GM12878 (cell line): Measurements from ENCODE around the gene RYR2. TPM values are rescaled to one million over a fixed set of nuclear protein-coding genes. Genes with fewer than 3 reads are reported as not detected.

Experiments
- ATAC-seq: fragments of 200-7000 bp; cut with Tn5 transposase; 3 replicates; pipeline ENCODE4 v1.9.1; 2020; ENCODE audit warnings: mild to moderate bottlenecking, moderate library complexity
- BruUV-seq: library from RNA; stranded (reverse); fragments of 400-500 nt; replicated peaks from 2 replicates; lab custom pipeline; 2021; lab: Mats Ljungman, UMichigan
- CTCF ChIA-PET: fragments of 300-600 bp; sonication (Branson Sonifier 250); formaldehyde crosslinking; extraction: SDS; loops from one replicate; lab custom pipeline; 2021; ENCODE audit warnings: inconsistent platforms; lab: Yijun Ruan, JAX
- POLR2A ChIA-PET: fragments of 350-600 bp; formaldehyde crosslinking; extraction: SDS; loops from one replicate; lab custom pipeline; 2021; ENCODE audit warnings: inconsistent platforms; lab: Charles Lee
- RAD21 ChIA-PET: fragments of 300-600 bp; sonication (Branson Sonifier 250); formaldehyde crosslinking; loops from one replicate; lab custom pipeline; 2023; ENCODE audit warnings: antibody characterized with exemption; ENCODE audit not compliant: unreplicated experiment; lab: Charles Lee
- SMC1A ChIA-PET: fragments of 300-600 bp; sonication (Branson Sonifier 250); formaldehyde crosslinking; loops from one replicate; lab custom pipeline; 2023; ENCODE audit not compliant: unreplicated experiment, uncharacterized antibody; lab: Charles Lee
- DNase-seq: peaks from one replicate; pipeline ENCODE4 v3.0.0-alpha.2; 2011; ENCODE audit warnings: low read depth, low spot score
- FAIRE-seq: peaks from 3 replicates; lab custom pipeline; 2011; peaks lifted over from hg19 to GRCh38; lab: Jason Lieb, UNC
- H2AFZ ChIP-seq: 2 replicates; pipeline ENCODE4 v1.6.0; 2011; ENCODE audit warnings: low read depth, low read length, control low read depth; ENCODE audit not compliant: control insufficient read depth
- H3K27ac ChIP-seq: 2 replicates; pipeline ENCODE4 v1.5.1; 2011; ENCODE audit warnings: control low read depth; ENCODE audit not compliant: control insufficient read depth, insufficient read depth
- H3K27me3 ChIP-seq, 2 experiments: replicated peaks in 1 of 2; 2 replicates each; pipeline versions ENCODE4 v1.6.0 to v1.6.1; 2011; ENCODE audit warnings: low read length in 1 of 2; ENCODE audit not compliant: control insufficient read depth in 2 of 2, insufficient read depth in 2 of 2
- H3K36me3 ChIP-seq, 2 experiments: 2 replicates each; pipeline ENCODE4 v1.5.1; 2011; ENCODE audit warnings: low read length in 1 of 2; ENCODE audit not compliant: control insufficient read depth in 2 of 2, insufficient read depth in 2 of 2
- H3K4me1 ChIP-seq: 2 replicates; pipeline ENCODE4 v1.6.1; 2011; ENCODE audit warnings: mild to moderate bottlenecking, low read length, moderate library complexity, mixed read lengths; ENCODE audit not compliant: control insufficient read depth, insufficient read depth
- H3K4me2 ChIP-seq: 2 replicates; pipeline ENCODE4 v1.6.0; 2011; ENCODE audit warnings: control low read depth; ENCODE audit not compliant: control insufficient read depth, insufficient read depth
- H3K4me3 ChIP-seq: fragments of 200-600 bp; sonication (generic); 2 replicates; pipeline ENCODE4 v1.5.1; 2016
- H3K79me2 ChIP-seq: 2 replicates; pipeline ENCODE4 v1.6.0; 2011; ENCODE audit warnings: low read length; ENCODE audit not compliant: control insufficient read depth, insufficient read depth
- H3K9ac ChIP-seq: 2 replicates; pipeline ENCODE4 v1.8.0; 2011; ENCODE audit warnings: low read length, control low read depth, mixed read lengths; ENCODE audit not compliant: control insufficient read depth, insufficient read depth
- H3K9me3 ChIP-seq: replicated peaks from 3 replicates; pipeline ENCODE4 v1.5.1; 2011; ENCODE audit warnings: mild to moderate bottlenecking, low read length; ENCODE audit not compliant: control insufficient read depth, insufficient read depth
- H4K20me1 ChIP-seq: 2 replicates; pipeline ENCODE4 v1.6.0; 2011; ENCODE audit not compliant: control insufficient read depth, insufficient read depth
- BCL11A ChIP-seq: IDR thresholded peaks from 2 replicates; pipeline ENCODE4 v1.6.1; 2011; ENCODE audit warnings: low read depth, low read length
- CBX5 ChIP-seq: sonication (generic); IDR thresholded peaks from 2 replicates; pipeline ENCODE4 v1.6.1; 2016; ENCODE audit warnings: low read depth, moderate library complexity, mild to moderate bottlenecking, inconsistent platforms
- ETV6 ChIP-seq, 2 experiments: fragments of 450-650 bp in 1 of 2; IDR thresholded peaks in 1 of 2; conservative IDR thresholded peaks in 1 of 2; 2 replicates each; pipeline ENCODE4 v1.6.1; 2014; ENCODE audit warnings: antibody characterized with exemption in 1 of 2, borderline replicate concordance in 1 of 2, low read depth in 1 of 2, mild to moderate bottlenecking in 1 of 2, moderate library complexity in 1 of 2
- IKZF2 ChIP-seq, 2 experiments: fragments of 450-650 bp; IDR thresholded peaks; 2 replicates each; pipeline ENCODE4 v1.6.1; 2017; ENCODE audit warnings: mild to moderate bottlenecking in 2 of 2, moderate library complexity in 2 of 2
- NR2C1 ChIP-seq: fragments of 450-650 bp; IDR thresholded peaks from 2 replicates; pipeline ENCODE4 v1.6.1; 2017; ENCODE audit warnings: antibody characterized with exemption, mild to moderate bottlenecking, moderate library complexity
- PAX5 ChIP-seq: IDR thresholded peaks from 2 replicates; pipeline ENCODE4 v1.6.1; 2011; ENCODE audit warnings: low read depth, low read length, borderline replicate concordance
- SIX5 ChIP-seq: IDR thresholded peaks from 2 replicates; pipeline ENCODE4 v1.6.1; 2011; ENCODE audit warnings: mild to moderate bottlenecking, low read depth, low read length, moderate library complexity; ENCODE audit not compliant: severe bottlenecking
- TBL1XR1 ChIP-seq: IDR thresholded peaks from 2 replicates; pipeline ENCODE4 v1.6.1; 2012; ENCODE audit warnings: low read depth, low read length, improper control_type of control experiment
- TCF7 ChIP-seq: IDR thresholded peaks from 2 replicates; pipeline ENCODE4 v1.6.1; 2014; ENCODE audit warnings: antibody characterized with exemption, borderline replicate concordance
- ZBTB4 ChIP-seq: fragments of 450-650 bp; formaldehyde crosslinking; IDR thresholded peaks from 2 replicates; pipeline ENCODE4 v1.4.0; 2022; ENCODE audit warnings: mild to moderate bottlenecking, moderate library complexity
- ZNF622 ChIP-seq: fragments of 450-650 bp; IDR thresholded peaks from 2 replicates; pipeline ENCODE4 v1.6.1; 2017; ENCODE audit warnings: mild to moderate bottlenecking, inconsistent platforms
- WGBS: methylation state at CpG from one replicate; pipeline ENCODE4 v1.1.6; 2016; ENCODE audit warnings: low lambda C conversion rate; ENCODE audit not compliant: insufficient replicate concordance, insufficient coverage; ENCODE audit errors: missing lambda C conversion rate; 5-methylcytosine and 5-hydroxymethylcytosine counted together
- in situ Hi-C: fragments of 300-500 bp; cut with MboI; formaldehyde crosslinking; loops from 9 replicates; pipeline ENCODE4 v1.14.3; 2018; ENCODE audit warnings: mixed read lengths
- intact Hi-C: fragments of 100-400 bp; cut with micrococcal nuclease; formaldehyde crosslinking; loops from one replicate; pipeline ENCODE4 v1.14.2; 2022; ENCODE audit not compliant: unreplicated experiment
- polyA plus RNA-seq, 11 experiments: library from polyadenylated mRNA; depleted of rRNA in 4 of 11; unstranded in 6 of 11; stranded (reverse) in 5 of 11; fragments of >200 nt; fragmentation: Nextera tagmentation in 4 of 11; fragmentation: Illumina TruSeq in 1 of 11; extraction: Ambion mirVana in 4 of 11; extraction: Trizol in 1 of 11; gene quantifications; 1 replicate in 1 of 11; 2 replicates in 10 of 11; pipeline versions ENCODE4 v1.2.1 to v1.2.3, GENCODE V29; 2011 to 2016; ENCODE audit warnings: inconsistent platforms in 2 of 11, missing spikeins in 2 of 11, low read depth in 1 of 11
- total RNA-seq, 4 experiments: library from RNA; depleted of rRNA in 3 of 4; stranded (reverse); fragments of >200 nt in 3 of 4; fragmentation: Illumina TruSeq in 1 of 4; extraction: Trizol in 1 of 4; gene quantifications; 2 replicates each; pipeline versions ENCODE4 v1.2.1 to v1.2.3, GENCODE V29; 2013 to 2021
- TF ChIP-seq, protein P1 (sequence below): IDR thresholded peaks from 2 replicates; pipeline ENCODE4 v1.6.1; 2011; ENCODE audit warnings: low read depth, mild to moderate bottlenecking, low read length, moderate library complexity, borderline replicate concordance; ENCODE audit errors: extremely low read depth

Gene RYR2
- total and polyA plus RNA-seq, 10 of the 15 experiments (the other 5 are each of a cell fraction or from before 2014, with no cell fraction given) = 0.01 to 0.04 TPM; not detected in 8

DNA sequence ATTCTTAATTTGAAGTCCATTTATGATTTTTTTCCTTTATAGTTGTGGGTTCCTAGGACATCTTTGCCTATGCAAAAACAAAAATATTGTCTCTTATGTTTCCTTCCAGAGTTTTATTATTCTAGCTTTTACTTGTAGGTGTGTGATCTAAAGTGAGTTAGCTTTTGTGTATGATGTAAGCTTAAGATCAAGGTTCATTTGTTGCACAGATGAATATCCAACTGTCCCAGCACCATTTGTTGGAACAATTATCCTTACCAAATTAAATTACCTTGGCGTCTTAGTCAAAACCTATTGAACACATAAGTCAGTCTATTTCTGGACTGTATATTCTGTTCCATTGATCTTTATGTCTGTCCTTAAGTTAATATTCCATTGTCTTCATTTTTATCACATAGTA, 511.1 kb downstream of the RYR2 start:
- no peak overlapping the region for H3K4me2 ChIP-seq
- ChIA-PET CTCF (interaction anchor here (1.0 kb wide), 1 partner anchor 9 kb away, joined by 3 read pairs; no protein-coding TSS in a partner anchor), POLR2A (no interaction called here), RAD21 (no interaction called here), SMC1A (no interaction called here)
- WGBS = 0% methylated on average over 1 of the region's 1 CpG
- in situ Hi-C loops (no loop called here), intact Hi-C loops (no loop called here)
- no peaks in the 10 kb centered on the region for H3K36me3 ChIP-seq
- no peak overlapping the region for H3K9ac ChIP-seq
- no peak overlapping the region for H3K4me3 ChIP-seq
- no peaks in the 10 kb centered on the region for H4K20me1 ChIP-seq
- FAIRE-seq = no peak
- no TSS peak for BruUV-seq
- no peak for ATAC-seq
- H3K4me1 ChIP-seq = no peaks in the 10 kb centered on the region
- H3K27ac ChIP-seq = no peak overlapping the region
- TF ChIP-seq CBX5 = no peak
- H2AFZ ChIP-seq = no peak overlapping the region
- no peaks in the 10 kb centered on the region for H3K9me3 ChIP-seq
- H3K79me2 ChIP-seq = no peaks in the 10 kb centered on the region
- no peaks in the 10 kb centered on the region for H3K27me3 ChIP-seq
- DNase-seq = no peak

DNA sequence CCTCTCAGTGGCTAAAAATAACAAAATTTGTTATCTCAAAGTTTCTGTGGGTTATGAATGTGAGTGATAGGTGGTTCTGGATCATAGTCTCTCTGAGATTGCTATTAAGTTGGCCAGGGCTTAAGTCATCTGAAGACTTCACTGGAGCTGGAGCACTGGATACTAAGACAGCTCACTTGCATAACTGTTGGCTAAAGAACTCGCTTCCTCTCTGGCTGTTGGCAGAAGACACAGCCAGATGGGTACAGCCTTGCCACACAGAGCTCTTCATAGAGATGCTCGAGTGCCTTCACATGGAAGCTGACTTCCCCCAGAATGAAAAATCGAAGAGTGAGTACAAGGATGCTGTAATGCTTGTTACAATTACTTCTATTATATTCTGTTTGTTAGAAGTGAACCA, 514.9 kb downstream of the RYR2 start:
- SMC1A ChIA-PET = interaction anchor here (1.9 kb wide), 1 partner anchor 12 kb away, joined by 8 read pairs; no protein-coding TSS in a partner anchor
- H3K27me3 ChIP-seq = no peaks in the 10 kb centered on the region
- in situ Hi-C loops = no loop called here
- H3K79me2 ChIP-seq = no peaks in the 10 kb centered on the region
- no peak for DNase-seq
- H4K20me1 ChIP-seq = no peaks in the 10 kb centered on the region
- H2AFZ ChIP-seq = no peak overlapping the region
- no peak overlapping the region for H3K4me2 ChIP-seq
- CTCF ChIA-PET = interaction anchor here (0.6 to 1.2 kb wide), 2 partner anchors 13 to 19 kb away, joined by 4 to 5 read pairs; no protein-coding TSS in a partner anchor
- FAIRE-seq = no peak
- H3K9ac ChIP-seq = no peak overlapping the region
- WGBS = 0% methylated on average over 3 of the region's 3 CpGs
- POLR2A ChIA-PET = no interaction called here
- H3K4me1 ChIP-seq = no peaks in the 10 kb centered on the region
- no peak overlapping the region for H3K27ac ChIP-seq
- no TSS peak for BruUV-seq
- RAD21 ChIA-PET = no interaction called here
- no peaks in the 10 kb centered on the region for H3K36me3 ChIP-seq
- no peaks in the 10 kb centered on the region for H3K9me3 ChIP-seq
- no peak overlapping the region for H3K4me3 ChIP-seq
- intact Hi-C loops = no loop called here
- ATAC-seq = no peak
- TF ChIP-seq ZNF622 (no peak), SIX5 (no peak), CBX5 (no peak), PAX5 (no peak), ZBTB4 (CRISPR knock-in tag) (no peak), ETV6 (conservative IDR thresholded peaks at IDR 0.05 in 1 of 2, IDR thresholded peaks at IDR 0.05 in 1 of 2; ENCODE audit: borderline replicate concordance in 1 of 2, low read depth in 1 of 2) (no peak), TBL1XR1 (no peak), IKZF2 (IDR thresholded peaks at IDR 0.05) (no peak), BCL11A (no peak), NR2C1 (no peak), TCF7 (no peak)
- TF ChIP-seq, protein P1, sequence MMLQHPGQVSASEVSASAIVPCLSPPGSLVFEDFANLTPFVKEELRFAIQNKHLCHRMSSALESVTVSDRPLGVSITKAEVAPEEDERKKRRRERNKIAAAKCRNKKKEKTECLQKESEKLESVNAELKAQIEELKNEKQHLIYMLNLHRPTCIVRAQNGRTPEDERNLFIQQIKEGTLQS = no peak
